GM18909 (cell line): ENCODE measurements around the gene CEP55.

Experiments
- ATAC-seq: cut with Tn5 transposase; IDR thresholded peaks from one replicate; pipeline ENCODE4 v1.9.1; 2021; ENCODE audit warnings: mild to moderate bottlenecking; ENCODE audit not compliant: unreplicated experiment, poor library complexity

Gene CEP55

DNA sequence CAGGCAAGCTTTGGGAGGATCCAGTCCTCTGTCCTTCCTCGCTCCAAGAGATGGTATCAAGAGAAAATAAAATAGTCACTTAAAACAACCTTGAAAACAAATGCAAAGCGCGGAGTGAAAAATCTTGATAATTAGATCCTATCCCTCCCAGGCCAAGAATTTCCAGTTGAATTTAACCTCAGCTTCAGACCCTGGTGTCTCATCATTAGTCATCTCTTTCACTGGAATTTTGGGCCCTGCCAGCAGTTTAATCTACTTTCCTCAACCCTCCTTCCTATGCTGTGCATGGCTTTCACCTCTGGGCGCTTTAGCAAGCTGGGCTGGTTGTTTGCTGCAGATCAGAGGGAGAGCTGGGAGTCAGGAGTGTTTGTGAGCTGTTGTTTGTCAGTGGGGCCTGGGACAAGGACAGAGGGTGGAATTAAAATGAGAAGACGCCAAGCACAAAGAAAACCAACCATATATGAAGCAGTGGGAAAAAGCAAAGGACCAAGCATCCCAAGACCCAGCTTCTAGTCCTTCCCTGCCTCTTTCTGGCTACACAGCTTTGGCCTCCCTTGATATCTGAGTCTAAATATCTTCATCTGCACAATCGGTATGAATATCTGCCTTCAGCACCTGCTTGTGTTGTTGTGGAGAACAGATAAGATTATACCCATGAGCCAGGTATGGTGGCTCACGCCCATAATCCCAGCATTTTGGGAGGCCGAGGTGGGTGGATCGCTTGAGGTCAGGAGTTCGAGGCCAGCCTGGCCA lies 27.8 kb upstream of the CEP55 start:
- no peak for ATAC-seq

DNA sequence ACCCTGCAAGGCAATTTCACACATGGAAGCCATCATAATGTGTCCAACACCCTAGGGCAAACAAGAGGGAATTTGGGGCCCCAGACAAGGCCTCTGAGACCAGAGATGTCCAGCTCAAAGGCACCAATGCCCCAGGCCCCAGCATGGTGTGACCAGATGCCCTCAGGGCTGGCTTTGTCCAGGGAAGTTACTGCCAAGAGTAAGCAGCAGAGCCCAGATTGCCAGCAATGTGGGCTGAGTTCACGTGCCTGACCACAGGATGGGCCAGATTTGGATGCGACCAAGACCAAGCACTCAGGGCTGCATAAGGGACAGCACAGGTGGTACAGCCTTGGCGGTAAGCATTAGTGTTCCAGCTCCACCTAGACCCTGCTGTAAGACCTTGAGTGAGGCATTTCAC lies 27.0 kb upstream of the CEP55 start:
- ATAC-seq: no peak

DNA sequence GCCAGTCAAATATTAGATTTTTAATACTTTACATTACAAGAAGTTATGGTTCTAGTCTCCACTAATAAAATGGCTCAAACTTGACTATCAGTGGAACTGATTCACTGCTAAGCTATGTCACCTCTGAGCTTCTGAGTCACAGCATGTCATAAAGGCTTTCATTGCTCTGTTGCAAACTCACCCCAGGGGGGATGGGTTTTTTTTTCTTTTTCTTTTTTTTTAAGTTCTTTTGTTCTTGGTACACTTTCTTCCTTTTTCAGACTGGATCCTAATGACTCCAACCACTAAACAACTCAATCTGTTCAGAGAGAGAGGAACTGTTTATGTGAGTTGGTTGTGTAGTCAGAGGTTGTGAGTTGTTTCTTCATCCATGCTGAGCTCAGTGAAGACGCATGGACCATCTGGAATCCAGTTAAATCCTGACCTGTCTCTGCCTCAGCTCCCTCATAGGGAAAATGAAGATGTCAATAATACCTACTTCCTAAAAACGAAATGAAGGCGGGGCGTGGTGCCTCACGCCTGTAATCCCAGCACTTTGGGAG lies 25.2 kb upstream of the CEP55 start:
- ATAC-seq: no peak

DNA sequence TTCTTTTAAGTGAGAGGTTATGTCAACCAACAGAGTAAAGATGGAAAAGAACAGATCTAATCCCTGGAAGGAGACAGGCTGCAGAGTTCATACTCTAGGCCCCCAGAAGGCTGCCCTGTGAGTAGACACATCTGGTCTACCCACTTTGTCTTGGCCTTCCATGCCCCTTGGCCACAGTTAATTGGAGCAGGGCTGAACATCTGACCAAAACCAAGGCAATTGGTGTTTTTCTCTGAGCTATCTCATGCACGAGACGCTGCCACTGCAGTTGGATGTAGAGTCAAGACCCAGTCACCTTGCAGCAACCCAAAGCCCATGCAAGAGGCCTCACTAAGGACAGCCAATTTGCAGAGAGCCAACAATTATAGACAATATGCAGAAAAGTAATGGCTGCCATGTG lies 23.3 kb upstream of the CEP55 start:
- no peak for ATAC-seq

DNA sequence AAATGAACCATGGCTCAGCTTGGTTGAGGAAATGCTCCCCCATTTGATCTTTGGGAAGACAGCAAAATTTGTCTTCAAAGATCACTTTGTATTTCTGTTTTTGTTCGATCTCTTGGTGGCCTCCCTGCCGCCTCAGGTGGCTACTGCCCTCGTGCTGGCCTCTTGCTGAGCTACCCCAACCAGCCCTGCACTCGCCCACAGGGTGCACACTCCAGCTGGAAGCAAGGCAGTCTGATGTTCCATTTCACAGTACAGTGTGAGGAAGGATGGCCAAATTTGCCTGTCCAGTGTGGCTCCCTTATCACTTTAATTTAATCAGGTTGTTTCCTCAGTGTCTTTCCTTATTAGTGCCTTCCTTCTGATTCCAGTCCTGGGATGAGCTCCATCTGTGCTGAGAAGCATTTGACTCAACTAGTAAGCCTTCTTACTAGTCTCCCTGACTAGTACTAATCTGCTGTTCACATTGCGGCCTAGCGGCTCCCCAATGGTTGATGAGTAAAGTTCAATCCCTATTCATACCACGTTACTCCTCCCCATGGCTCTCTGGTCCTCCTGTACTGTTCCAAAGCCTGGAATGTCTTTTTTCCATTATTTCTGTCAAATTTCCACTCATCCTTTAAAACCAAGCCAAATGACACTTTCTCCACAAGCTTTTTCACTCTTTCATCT lies 22.5 kb upstream of the CEP55 start:
- no peak for ATAC-seq

DNA sequence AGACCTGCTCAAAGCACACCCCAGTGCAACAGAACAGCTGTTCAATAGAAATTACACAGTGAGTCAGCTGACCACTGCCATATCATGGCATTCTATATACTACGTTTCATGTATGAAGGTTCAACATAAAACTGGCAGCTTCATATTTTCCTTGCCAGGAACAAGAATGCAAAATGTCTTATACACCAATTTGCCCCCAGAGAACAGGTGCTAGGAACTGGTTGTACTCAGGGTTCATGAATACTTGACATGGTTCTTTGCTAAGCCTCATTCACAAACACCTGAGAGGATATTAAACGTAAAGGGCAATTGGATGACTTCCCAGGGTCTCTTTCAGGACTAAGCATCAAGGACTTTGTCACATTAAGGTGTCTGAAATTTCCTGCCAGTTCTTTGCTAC lies 21.2 kb upstream of the CEP55 start:
- no peak for ATAC-seq

DNA sequence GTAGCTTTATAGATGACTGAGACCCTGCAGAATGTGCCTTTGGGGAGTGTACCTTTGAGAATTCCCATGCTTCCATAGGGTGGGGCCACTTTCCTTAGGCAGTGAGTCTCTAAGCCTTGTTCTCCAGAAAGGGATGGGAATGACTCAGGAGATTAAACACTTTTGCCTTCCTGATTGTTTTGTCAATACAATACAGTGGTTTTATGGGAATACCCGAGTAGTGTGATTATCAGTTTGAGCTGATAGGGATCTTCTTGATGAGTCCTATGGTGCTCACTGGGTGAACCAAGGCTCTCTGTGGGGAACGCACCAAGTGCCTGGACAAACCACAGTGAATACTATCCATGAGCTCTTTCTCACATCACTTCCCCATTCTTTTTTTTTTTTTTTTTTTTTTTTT lies 20.5 kb upstream of the CEP55 start:
- ATAC-seq: no peak

DNA sequence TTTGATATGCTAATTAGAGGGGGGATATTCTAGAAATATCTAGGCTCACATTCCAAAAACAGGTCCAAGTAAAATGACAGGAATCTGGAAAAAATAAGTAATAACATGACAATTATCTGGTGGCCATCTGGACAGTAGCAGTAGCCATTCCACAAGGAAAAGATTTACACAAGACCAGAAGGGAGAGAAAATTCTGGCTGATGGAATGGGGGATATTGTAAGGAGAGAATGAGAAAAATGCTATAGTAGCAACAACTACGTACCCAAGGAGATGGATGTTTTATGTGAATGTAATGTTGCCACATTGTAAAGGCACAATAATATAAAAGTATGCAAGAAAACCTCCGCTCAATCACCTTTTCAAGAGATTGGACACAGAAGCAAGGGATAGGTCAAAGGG lies 19.7 kb upstream of the CEP55 start:
- no peak for ATAC-seq

DNA sequence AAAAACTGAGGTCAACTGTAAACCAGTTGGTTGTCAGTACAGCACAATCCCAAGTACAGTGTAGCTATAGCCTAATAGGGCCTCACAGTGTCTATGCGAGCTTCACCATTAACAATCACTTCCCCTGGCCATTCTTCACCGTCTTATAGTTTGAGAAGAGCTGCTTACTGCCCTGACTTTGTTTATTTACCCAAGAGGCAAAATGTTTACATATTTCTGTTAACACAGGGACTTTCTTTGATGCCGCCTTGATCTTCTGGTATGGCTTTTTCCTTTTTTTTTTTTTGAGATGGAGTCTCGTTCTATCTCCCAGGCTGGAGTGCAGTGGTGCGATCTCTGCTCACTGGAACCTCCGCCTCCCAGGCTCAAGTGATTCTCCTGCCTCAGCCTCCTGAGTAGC lies 17.5 kb upstream of the CEP55 start:
- no peak for ATAC-seq

DNA sequence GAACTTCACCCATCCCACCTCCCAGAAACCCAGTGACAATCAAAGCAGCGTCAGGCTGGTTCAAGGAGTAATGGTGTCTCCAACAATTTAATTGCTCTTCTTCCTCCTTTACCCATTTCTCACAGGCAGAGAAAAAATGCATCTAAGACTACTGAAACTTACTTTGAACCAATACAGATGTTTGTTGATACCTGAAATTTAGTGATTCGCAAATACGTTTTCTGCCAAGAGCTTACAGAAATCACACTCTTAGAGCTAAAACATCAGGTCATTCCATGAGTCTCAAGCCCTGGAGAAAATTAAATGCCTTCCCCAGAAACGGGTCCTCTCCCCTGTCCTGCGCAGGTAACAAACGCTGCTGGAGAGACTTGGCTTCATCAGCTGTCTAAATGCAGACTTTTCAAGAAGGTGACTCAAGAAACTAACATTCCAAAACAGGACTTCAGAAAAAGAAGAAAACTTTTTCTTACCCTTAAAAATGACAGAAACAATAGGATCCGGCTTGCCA lies 14.7 kb upstream of the CEP55 start:
- no peak for ATAC-seq

DNA sequence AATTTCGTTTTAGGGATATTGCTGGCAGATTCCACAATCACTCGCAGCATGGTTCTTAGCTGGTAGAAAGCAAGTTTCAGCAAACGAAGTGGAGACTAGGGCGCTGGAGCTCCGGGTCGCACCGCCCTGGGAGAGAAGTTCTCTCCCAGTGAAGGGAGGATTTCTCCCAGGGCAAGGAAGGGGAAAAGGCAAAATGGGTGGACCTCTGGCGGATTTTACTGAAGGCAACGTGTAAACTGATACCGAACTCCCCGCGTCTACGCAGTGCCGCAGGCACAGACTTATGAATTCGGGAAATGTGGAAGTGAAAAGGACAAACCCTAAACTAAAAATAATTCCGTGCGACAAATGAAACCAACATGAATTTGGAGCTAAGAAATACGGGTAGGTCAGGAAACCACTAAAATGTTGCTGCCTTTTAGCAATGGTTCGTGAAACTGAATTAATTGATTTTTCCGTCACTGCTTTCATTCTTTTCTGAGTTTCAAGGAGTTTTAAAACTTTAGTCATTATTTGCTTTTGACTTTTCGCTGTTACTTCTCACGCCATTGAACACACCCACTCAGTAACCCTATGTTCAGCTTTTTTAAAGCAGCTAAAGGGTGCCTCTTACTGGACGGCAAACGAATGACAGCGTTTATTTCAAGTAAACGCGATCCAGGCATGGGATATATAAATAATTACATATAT lies 14.1 kb upstream of the CEP55 start, which contains the start of gene MYOF:
MYOF (minus strand) TSS at position 190 of the 690 bp plus-strand sequence; CDS start at position 50, 140 bp downstream.
- peak; percentile 83 for ATAC-seq

DNA sequence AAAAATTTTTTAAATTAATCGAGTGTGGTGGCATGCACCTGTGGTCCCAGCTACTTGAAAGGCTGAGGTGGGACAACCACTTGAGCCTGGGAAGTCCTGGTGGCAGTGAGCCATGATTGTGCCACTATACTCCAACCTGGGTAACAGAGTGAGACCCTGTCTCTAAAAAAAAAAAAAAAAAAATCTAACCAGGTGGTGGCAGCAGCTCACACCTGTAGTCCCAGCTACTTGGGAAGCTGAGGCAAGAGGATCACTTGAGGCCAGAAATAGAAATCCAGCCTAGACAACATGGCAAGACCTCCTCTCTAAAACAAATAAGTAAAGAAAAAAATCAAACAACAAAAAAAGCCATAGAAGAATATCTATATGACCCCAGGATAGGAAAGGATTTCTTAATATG lies 10.7 kb upstream of the CEP55 start:
- no peak for ATAC-seq

DNA sequence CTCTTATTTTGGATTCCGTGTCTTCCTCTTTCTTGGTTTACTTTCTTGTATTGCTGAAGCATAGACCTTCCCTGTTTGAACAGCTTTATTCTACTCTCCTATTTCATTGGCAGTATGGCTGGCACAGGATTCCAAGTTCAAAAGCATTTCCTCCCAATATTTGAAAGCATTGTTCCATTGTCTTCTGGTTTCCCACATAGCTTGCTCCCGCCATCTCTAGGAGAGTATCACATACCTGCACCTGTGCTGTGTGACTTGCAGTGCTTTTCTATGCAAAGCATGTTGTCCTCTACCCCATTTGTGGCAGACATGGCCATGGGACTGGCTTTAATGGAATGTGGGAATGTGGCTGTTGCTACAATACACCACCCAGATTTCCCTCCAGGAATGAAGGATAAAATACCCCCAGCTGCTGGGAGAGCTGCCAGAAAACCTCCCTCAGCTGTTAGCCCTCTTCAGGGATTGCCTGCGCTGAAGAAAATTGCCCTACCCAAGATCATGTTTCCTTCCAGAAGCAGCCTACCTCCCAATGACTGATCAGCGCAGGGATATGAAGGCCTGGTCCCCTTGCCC lies 7.4 kb upstream of the CEP55 start:
- no peak for ATAC-seq

DNA sequence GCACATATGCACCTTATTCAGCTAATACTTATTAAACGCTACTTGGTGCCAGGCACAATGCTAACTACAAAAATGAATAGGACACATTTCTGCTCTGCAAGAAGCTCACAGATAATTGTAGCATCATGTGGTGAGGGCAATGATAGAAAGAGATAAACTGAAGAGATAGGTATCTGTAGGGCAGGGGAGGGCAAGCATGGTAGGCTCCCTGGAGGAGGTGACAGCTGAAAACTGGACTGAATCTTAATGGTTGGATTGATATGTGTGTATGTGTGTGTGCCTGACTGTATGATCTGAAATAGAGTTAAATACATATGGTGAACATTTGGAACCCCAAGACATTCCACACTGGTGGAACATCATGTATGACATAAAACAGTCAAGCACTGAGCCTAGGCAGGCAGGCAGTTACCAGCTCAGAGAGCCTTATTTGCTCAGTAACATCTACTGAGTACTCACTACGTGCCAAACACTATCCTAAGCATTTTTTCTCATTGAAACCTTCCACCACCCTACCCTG lies 4.8 kb upstream of the CEP55 start:
- ATAC-seq: no peak

DNA sequence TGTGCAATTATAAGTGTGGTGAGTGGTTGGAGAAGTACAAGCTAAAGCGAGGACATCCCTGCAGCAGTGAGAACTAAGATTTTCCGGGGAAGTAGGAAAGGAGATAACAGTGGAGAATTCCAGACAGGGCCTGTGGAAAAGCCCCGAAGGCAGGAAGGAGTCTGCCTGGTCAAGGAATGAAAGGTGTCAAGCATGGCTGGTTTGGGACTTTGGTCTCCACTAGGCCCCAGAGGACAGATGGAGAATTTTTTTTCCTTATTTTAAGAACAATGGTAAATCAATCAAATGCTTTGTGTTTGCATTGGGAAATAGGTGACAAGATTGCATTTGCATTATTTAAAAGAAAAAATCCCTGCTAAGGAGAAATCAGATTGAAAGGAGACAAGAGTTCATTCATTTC lies 3.2 kb upstream of the CEP55 start:
- ATAC-seq: no peak

DNA sequence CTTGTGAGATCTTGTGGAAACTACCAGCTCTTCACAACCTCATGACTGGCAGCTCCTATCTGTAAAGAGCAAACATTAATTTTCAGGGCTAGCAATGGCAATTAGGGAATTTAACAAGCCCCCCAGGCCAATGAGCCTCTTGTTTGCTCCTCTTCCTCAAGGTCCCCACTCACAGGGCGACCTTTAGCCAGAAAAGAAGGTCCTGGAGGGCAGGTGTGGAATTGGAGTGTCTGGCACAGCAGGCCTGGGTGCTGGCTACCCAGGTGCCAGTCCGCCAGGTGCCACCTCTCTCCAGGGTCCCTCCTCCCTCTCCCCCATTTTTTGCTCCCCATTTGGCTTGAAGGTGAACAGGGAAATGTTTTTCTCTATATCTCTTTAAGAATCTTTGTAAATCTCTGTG lies 1.9 kb upstream of the CEP55 start:
- no peak for ATAC-seq

DNA sequence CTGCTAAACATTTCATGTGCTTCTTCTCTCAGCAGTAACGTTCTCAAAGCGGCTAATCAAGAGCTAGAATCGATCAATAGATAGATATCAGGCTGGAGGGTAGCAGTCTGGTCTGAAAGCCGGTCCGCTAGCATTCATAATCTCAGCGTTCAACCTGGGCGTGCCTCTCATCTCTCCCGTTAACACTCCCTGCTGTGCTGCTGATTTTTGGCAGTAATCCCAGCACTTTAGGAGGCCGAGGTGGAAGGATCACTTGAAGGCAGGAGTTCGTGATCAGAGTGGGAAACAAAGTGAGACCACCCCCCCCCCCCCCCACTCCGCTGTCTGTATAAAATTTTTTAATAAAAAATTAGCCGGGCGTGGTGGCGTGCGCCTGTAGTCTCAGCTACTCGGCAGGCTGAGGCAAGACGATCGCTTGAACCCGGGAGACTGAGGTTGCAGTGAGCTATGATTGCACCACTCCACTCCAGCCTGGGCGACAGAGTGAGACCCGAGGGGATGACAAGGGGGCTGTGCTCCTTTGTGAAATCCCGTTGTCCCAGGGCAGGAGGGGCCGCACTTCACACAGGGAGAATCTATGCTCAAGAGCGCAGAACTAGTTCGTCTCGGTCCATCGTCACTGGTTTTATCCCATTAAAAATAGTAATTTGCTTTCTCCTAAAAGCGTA lies 624 bp upstream of the CEP55 start:
- peak; percentile 21 for ATAC-seq

DNA sequence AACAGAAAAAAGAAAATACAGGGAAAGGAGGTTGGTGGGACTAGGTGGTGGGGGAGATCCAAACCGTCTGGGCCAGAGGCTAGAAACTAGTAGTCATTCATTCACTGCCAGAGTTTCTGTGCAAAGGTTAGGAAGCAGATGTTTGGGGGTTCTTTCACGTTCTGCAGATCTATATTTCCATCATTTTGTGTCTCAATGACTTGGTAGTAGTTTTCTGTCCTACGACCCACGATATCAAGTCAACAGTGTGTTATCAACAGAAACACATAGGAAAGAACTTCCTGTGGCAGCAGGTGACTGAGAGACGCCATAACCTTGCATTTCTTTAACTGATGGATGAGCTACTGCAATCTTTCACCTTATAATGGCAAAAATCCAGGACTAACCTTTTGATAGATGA lies 1.8 kb downstream of the CEP55 start:
- no peak for ATAC-seq

DNA sequence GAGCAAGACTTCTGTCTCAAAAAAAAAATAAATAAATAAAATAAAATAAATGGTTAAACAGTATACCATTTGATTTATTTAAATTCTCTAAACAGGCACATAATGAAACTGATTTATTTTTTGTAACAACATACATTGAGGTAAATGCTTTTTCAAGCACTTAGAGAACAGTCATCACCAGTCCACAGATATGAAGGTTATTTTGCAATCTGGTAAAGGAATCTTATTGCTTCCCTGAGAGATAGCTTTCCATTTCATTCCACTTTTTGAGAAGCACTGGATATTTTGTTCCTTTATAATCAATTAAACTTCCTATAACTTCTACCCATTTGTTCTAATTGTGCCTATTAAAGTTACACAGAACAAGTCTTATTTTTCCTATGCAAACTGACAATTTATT lies 5.2 kb downstream of the CEP55 start:
- ATAC-seq: no peak

DNA sequence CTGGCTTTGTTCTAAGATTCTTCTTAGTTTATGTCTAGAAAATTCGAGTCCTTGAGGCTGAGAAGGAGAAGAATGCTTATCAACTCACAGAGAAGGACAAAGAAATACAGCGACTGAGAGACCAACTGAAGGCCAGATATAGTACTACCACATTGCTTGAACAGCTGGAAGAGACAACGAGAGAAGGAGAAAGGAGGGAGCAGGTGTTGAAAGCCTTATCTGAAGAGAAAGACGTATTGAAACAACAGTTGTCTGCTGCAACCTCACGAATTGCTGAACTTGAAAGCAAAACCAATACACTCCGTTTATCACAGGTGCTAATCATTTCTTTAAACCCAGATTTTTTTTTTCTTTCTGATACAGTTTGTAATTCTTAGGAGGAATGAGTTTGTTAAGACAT lies 6.7 kb downstream of the CEP55 start:
- ATAC-seq: peak; percentile 74
